ENCODE measurements around the gene PHF19.

DNA sequence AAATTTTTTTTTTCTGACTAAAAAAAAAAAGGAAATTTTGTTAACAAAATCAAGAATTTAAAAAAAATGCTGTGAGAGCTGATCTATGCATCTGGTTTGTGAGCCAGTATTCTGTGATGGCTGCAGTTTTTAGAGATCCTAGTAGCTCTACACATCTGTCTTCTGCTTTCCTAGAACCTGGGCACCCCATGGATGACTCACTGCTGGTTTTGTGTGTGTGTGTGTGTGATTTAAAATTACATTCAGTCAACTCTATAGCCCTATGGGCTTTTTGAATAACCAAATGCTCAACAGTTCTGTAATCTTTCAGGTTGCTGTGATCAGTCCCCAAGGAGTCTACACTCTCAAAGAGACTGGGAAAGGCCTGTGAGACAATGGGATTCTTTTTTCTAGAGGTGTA lies 31.7 kb downstream of the PHF19 start:
- TF ChIP-seq, protein P1, sequence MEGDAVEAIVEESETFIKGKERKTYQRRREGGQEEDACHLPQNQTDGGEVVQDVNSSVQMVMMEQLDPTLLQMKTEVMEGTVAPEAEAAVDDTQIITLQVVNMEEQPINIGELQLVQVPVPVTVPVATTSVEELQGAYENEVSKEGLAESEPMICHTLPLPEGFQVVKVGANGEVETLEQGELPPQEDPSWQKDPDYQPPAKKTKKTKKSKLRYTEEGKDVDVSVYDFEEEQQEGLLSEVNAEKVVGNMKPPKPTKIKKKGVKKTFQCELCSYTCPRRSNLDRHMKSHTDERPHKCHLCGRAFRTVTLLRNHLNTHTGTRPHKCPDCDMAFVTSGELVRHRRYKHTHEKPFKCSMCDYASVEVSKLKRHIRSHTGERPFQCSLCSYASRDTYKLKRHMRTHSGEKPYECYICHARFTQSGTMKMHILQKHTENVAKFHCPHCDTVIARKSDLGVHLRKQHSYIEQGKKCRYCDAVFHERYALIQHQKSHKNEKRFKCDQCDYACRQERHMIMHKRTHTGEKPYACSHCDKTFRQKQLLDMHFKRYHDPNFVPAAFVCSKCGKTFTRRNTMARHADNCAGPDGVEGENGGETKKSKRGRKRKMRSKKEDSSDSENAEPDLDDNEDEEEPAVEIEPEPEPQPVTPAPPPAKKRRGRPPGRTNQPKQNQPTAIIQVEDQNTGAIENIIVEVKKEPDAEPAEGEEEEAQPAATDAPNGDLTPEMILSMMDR (IDR thresholded peaks at IDR 0.05): no peak
- TF ChIP-seq POLR2A (IDR thresholded peaks at IDR 0.05): no peak
